ENCODE measurements around the gene MKRN1. TPM values are rescaled to one million over a fixed set of nuclear protein-coding genes. Genes with fewer than 3 reads are reported as not detected.

The MKRN1 gene
- total RNA-seq, 2 donors from 2014 or later = 39.7 to 62.1 TPM

DNA sequence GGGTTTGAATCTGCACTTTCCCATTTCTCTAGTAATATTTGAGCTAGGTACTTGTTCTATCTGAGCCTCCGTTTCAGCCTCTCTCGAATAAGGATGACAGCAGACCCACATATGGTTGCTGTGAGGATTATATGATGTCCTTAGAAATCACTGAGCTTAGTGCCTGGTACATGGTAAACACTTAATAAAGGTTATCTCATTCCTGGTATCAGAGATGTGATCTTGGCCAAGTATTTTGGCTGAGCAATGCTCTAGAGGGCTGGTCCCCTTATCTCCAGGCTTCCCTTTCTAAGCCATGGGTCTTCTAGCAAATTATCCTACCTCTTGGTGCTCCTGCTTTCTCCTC, 407 bp upstream of the MKRN1 start:
- H3K4me3 ChIP-seq = peak overlapping the region; percentile 97
- H3K27me3 ChIP-seq (replicated peaks; ENCODE audit: insufficient read depth) = no peaks in the 10 kb centered on the region
- H3K36me3 ChIP-seq = no peaks in the 10 kb centered on the region
- H3K9me3 ChIP-seq = no peaks in the 10 kb centered on the region
- TF ChIP-seq, protein P1, sequence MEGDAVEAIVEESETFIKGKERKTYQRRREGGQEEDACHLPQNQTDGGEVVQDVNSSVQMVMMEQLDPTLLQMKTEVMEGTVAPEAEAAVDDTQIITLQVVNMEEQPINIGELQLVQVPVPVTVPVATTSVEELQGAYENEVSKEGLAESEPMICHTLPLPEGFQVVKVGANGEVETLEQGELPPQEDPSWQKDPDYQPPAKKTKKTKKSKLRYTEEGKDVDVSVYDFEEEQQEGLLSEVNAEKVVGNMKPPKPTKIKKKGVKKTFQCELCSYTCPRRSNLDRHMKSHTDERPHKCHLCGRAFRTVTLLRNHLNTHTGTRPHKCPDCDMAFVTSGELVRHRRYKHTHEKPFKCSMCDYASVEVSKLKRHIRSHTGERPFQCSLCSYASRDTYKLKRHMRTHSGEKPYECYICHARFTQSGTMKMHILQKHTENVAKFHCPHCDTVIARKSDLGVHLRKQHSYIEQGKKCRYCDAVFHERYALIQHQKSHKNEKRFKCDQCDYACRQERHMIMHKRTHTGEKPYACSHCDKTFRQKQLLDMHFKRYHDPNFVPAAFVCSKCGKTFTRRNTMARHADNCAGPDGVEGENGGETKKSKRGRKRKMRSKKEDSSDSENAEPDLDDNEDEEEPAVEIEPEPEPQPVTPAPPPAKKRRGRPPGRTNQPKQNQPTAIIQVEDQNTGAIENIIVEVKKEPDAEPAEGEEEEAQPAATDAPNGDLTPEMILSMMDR (IDR thresholded peaks at IDR 0.05) = no peak
- DNase-seq (ENCODE audit: low spot score) = no peak
- peaks cover 11 to 22% of the 10 kb centered on the region in 2 donors for H3K4me1 ChIP-seq (ENCODE audit: control insufficient read depth in 1 of 2, low read depth in 2 of 2)
- peak; percentile 9 for ATAC-seq (ENCODE audit: insufficient number of reproducible peaks, low FRiP score, low read depth)
- peak overlapping the region in 1 of 2 donors; percentile 82 for H3K27ac ChIP-seq

DNA sequence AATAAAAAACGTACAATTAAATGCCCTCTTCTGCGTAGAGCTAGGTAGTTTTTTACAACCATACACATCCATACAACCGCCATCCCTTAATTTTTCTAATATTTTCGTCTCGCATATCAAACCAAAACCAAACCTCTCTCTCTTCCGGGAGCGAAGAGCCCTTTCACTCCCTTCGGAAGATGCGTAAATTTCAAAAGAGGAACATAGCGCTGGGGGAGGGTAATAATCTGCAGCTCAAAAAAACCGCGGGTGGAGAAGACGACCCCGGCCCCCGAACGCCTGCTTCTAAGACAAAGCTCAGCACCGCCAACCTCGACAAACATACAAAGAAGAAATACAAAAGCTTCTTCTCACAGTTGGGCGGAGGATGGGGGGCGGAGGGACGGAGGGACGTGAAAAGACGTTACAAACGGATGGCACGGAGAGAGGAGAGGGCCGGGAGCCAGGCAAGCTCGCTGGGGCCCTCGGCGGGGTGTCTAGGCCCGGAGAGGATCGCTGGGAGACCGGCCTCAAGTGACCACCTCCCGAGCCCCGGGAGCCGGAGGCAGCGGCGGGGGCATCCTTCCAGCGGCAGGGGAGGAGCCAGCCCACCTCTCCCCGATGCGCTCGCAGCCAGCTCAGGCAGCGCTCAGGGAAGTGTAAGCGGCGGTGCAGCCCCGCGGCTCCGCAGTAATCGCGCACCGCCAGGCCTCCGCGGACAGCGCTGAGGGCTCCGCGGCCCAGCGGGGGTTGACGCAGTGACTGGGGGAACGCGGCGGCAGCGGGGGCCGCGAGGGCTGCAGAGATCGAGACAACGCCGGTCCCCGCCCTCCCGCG, 851 bp downstream of the MKRN1 start:
- DNase-seq (ENCODE audit: low spot score) (no peak), ATAC-seq (ENCODE audit: insufficient number of reproducible peaks, low FRiP score, low read depth) (peak; percentile 38)
- peak overlapping the region; percentile 69 to 82 for H3K27ac ChIP-seq
- TF ChIP-seq, protein P1 (IDR thresholded peaks at IDR 0.05) = no peak
- no peaks in the 10 kb centered on the region for H3K9me3 ChIP-seq
- H3K36me3 ChIP-seq = no peaks in the 10 kb centered on the region
- H3K27me3 ChIP-seq (replicated peaks; ENCODE audit: insufficient read depth) = no peaks in the 10 kb centered on the region
- peaks cover 11 to 22% of the 10 kb centered on the region in 2 donors for H3K4me1 ChIP-seq (ENCODE audit: control insufficient read depth in 1 of 2, low read depth in 2 of 2)
- H3K4me3 ChIP-seq = peak overlapping the region; percentile 97

DNA sequence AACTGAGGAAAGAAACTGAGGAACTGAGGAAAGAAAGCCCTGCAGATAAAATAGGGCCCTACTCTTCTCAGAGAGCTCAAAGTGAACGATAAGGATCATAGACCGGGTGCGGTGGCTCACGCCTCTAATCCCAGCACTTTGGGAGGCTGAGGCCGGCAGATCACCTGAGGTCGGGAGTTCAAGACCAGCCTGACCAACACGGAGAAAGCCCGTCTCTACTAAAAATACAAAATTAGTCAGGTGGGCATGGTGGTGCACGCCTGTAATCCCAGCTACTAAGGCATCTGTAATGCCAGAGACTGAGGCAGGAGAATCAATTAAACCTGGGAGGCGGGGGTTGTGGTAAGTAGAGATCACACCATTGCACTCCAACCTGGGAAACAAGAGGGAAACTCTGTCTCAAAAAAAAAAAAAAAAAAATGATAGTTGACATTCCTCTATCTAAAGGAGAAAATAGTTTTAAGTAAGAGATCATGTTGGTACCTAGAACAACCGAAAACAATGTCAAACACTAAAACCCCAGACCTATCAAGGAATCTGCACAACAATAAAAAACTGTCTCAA, 2.5 kb downstream of the MKRN1 start:
- no peak for ATAC-seq (ENCODE audit: insufficient number of reproducible peaks, low FRiP score, low read depth)
- DNase-seq (ENCODE audit: low spot score) = no peak
- TF ChIP-seq, protein P1 (IDR thresholded peaks at IDR 0.05) = no peak
- H3K27me3 ChIP-seq (replicated peaks; ENCODE audit: insufficient read depth) = no peaks in the 10 kb centered on the region
- H3K36me3 ChIP-seq = no peaks in the 10 kb centered on the region
- peaks cover 11 to 22% of the 10 kb centered on the region in 2 donors for H3K4me1 ChIP-seq (ENCODE audit: control insufficient read depth in 1 of 2, low read depth in 2 of 2)
- H3K9me3 ChIP-seq = no peaks in the 10 kb centered on the region
- no peak overlapping the region for H3K4me3 ChIP-seq
- no peak overlapping the region for H3K27ac ChIP-seq

DNA sequence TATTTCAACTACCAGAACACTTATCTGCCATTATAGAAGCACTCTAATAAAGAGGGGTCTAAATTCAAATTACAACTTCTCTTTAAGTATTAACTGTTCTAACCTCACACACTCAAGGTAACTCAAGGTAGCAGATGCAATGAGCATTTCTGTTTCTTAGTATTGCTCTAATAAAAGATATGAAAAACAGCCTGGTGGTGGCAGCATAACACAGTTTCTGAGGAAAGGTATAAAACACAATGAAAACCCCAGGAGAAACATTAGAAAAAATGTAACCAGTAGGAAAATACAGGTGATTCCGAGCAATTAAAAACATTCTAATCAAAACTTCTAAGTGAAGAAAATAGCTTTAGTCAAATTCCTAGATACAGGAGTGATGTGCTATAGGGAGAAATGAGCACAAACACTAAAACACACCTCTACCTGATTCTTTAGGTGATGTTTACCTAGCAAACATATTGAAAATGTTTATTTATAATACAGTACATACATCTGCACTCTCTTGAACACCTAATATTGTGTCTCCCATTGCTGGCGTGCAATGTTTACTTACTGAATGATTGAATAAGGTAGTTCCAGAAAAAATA, 3.5 kb downstream of the MKRN1 start:
- no peaks in the 10 kb centered on the region for H3K27me3 ChIP-seq (replicated peaks; ENCODE audit: insufficient read depth)
- peaks cover 3% of the 10 kb centered on the region for H3K36me3 ChIP-seq
- TF ChIP-seq, protein P1 (IDR thresholded peaks at IDR 0.05) = peak; percentile 48
- ATAC-seq (ENCODE audit: insufficient number of reproducible peaks, low FRiP score, low read depth) (no peak), DNase-seq (ENCODE audit: low spot score) (no peak)
- no peak overlapping the region for H3K4me3 ChIP-seq
- no peak overlapping the region for H3K27ac ChIP-seq
- H3K9me3 ChIP-seq = no peaks in the 10 kb centered on the region
- peaks cover 11 to 22% of the 10 kb centered on the region in 2 donors for H3K4me1 ChIP-seq (ENCODE audit: control insufficient read depth in 1 of 2, low read depth in 2 of 2)

DNA sequence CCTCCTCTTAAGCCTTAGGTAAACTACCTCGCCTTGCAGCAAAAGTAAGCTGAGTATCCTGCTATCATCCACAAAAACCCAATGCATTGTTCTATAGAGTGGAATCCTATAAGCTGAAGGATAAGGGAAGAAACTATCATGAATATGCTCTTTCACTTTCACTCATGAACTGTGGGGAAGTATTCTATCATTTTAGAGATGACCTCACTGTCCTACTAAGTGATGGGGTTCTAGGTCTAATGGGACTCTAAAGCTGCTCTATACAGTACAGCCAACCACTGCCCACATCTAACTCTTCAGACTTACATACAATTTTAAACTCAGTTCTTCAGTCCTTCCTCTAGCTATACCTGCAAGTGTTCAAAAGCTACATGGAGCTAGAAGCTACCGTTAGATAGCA, 16.2 kb downstream of the MKRN1 start:
- ATAC-seq (ENCODE audit: insufficient number of reproducible peaks, low FRiP score, low read depth) (no peak), DNase-seq (ENCODE audit: low spot score) (no peak)
- H3K9me3 ChIP-seq = no peaks in the 10 kb centered on the region
- H3K4me1 ChIP-seq (ENCODE audit: control insufficient read depth in 1 of 2, low read depth in 2 of 2) = no peaks in the 10 kb centered on the region
- TF ChIP-seq, protein P1 (IDR thresholded peaks at IDR 0.05) = no peak
- H3K4me3 ChIP-seq = no peak overlapping the region
- peaks cover 47% of the 10 kb centered on the region for H3K36me3 ChIP-seq
- no peak overlapping the region for H3K27ac ChIP-seq
- no peaks in the 10 kb centered on the region for H3K27me3 ChIP-seq (replicated peaks; ENCODE audit: insufficient read depth)
